K562 (cell line): Measurements from ENCODE around the gene CUX1. TPM values are rescaled to one million over a fixed set of nuclear protein-coding genes. Genes with fewer than 3 reads are reported as not detected.

Experiments
- ATAC-seq: fragments of 200-7000 bp; cut with Tn5 transposase; 3 replicates; pipeline ENCODE4 v1.9.1; 2020; ENCODE audit warnings: moderate library complexity
- BruUV-seq: library from RNA; stranded (reverse); fragments of 400-500 nt; replicated peaks from 2 replicates; lab custom pipeline; 2021; lab: Mats Ljungman, UMichigan
- CTCF ChIA-PET: fragments of 300-600 bp; formaldehyde crosslinking; extraction: SDS; loops from one replicate; lab custom pipeline; 2021; ENCODE audit warnings: low intra/inter-chr PET ratio; lab: Yijun Ruan, JAX
- POLR2A ChIA-PET: fragments of 300-600, 350-650 bp; sonication (Branson Sonifier 250); formaldehyde crosslinking; extraction: SDS; loops from one replicate; lab custom pipeline; 2021; ENCODE audit warnings: antibody characterized with exemption, inconsistent platforms; lab: Yijun Ruan, JAX
- DNase-seq, 4 experiments: peaks; one replicate each; pipeline versions ENCODE4 v3.0.0 to v3.0.0-alpha.2; 2011 to 2018; ENCODE audit warnings: low spot score in 3 of 4, mixed read lengths in 3 of 4; ENCODE audit errors: extremely low read depth in 1 of 4
- FAIRE-seq: peaks from 2 replicates; lab custom pipeline; 2011; peaks lifted over from hg19 to GRCh38; lab: Jason Lieb, UNC
- H2AFZ ChIP-seq: 2 replicates; pipeline ENCODE4 v1.6.0; 2011; ENCODE audit warnings: low read depth, low read length, control low read depth, inconsistent platforms
- H3K27ac ChIP-seq: fragments of 200-600 bp; 3 replicates; pipeline ENCODE4 v1.8.0; 2011; ENCODE audit warnings: low read depth, mild to moderate bottlenecking, control low read depth, inconsistent platforms, low read length, moderate library complexity, mixed read lengths; ENCODE audit errors: extremely low read depth
- H3K27me3 ChIP-seq, 2 experiments: fragments of 300-600 bp in 1 of 2; 2 replicates in 1 of 2; 3 replicates in 1 of 2; pipeline versions ENCODE4 v1.6.0 to v1.8.0; 2011; ENCODE audit warnings: inconsistent platforms in 2 of 2, low read length in 2 of 2, mild to moderate bottlenecking in 1 of 2, mixed read lengths in 1 of 2, moderate library complexity in 1 of 2; ENCODE audit not compliant: control insufficient read depth in 2 of 2, insufficient read depth in 2 of 2
- H3K36me3 ChIP-seq: fragments of 300-600 bp; 3 replicates; pipeline ENCODE4 v1.8.0; 2011; ENCODE audit warnings: mild to moderate bottlenecking, low read length, inconsistent platforms; ENCODE audit not compliant: control insufficient read depth, insufficient read depth
- H3K4me1 ChIP-seq, 2 experiments: fragments of 200-600 bp in 1 of 2; replicated peaks in 1 of 2; 2 replicates in 1 of 2; 3 replicates in 1 of 2; pipeline versions ENCODE4 v1.5.1 to v1.8.0; 2011; ENCODE audit warnings: inconsistent platforms in 2 of 2, low read length in 2 of 2, mild to moderate bottlenecking in 1 of 2, mixed read lengths in 1 of 2, moderate library complexity in 1 of 2; ENCODE audit not compliant: control insufficient read depth in 2 of 2, insufficient read depth in 2 of 2
- H3K4me2 ChIP-seq: 2 replicates; pipeline ENCODE4 v1.6.1; 2011; ENCODE audit warnings: low read length, control low read depth, inconsistent platforms, mixed read lengths; ENCODE audit not compliant: insufficient read depth
- H3K4me3 ChIP-seq: fragments of 200-600 bp; sonication (generic), shearing (Covaris generic); 2 replicates; pipeline ENCODE4 v1.5.1; 2016; ENCODE audit warnings: control low read depth, inconsistent platforms
- H3K79me2 ChIP-seq: fragments of 200-600 bp; 3 replicates; pipeline ENCODE4 v1.8.0; 2011; ENCODE audit warnings: low read length, inconsistent platforms; ENCODE audit not compliant: control insufficient read depth, insufficient read depth
- H3K9ac ChIP-seq, 2 experiments: 2 replicates each; pipeline versions ENCODE4 v1.6.0 to v1.6.1; 2011; ENCODE audit warnings: low read depth in 2 of 2, low read length in 2 of 2, control low read depth in 1 of 2, inconsistent platforms in 1 of 2, mild to moderate bottlenecking in 1 of 2, mixed read lengths in 1 of 2; ENCODE audit not compliant: insufficient read depth in 1 of 2
- H3K9me1 ChIP-seq: one replicate; pipeline ENCODE4 v1.6.0; 2011; ENCODE audit warnings: inconsistent platforms, mild to moderate bottlenecking, low read length, moderate library complexity; ENCODE audit not compliant: control insufficient read depth, insufficient read depth
- H3K9me3 ChIP-seq: replicated peaks from 2 replicates; pipeline ENCODE4 v1.5.1; 2011; ENCODE audit warnings: low read depth, low read length, inconsistent platforms; ENCODE audit not compliant: control insufficient read depth, insufficient read depth
- H4K20me1 ChIP-seq: replicated peaks from 2 replicates; pipeline ENCODE4 v1.6.1; 2011; ENCODE audit warnings: low read length, inconsistent platforms, mixed read lengths; ENCODE audit not compliant: control insufficient read depth, insufficient read depth
- ATF1 ChIP-seq, 2 experiments: fragments of 450-650 bp in 1 of 2; IDR thresholded peaks; 2 replicates each; pipeline ENCODE4 v1.6.1; 2016; ENCODE audit warnings: missing compliant biosample characterization in 1 of 2, missing genetic modification characterization in 1 of 2
- ILK ChIP-seq: fragments of 450-650 bp; IDR thresholded peaks from 2 replicates; pipeline ENCODE4 v1.6.1; 2016; ENCODE audit warnings: missing genetic modification characterization, low read depth, mild to moderate bottlenecking, missing compliant biosample characterization, moderate library complexity, borderline replicate concordance
- MEIS2 ChIP-seq: fragments of 450-650 bp; IDR thresholded peaks from 2 replicates; pipeline ENCODE4 v1.6.1; 2014; ENCODE audit warnings: mild to moderate bottlenecking; ENCODE audit not compliant: partially characterized antibody
- MTA1 ChIP-seq: fragments of 450-650 bp; IDR thresholded peaks from 2 replicates; pipeline ENCODE4 v1.6.1; 2017; ENCODE audit warnings: borderline replicate concordance
- NR1H2 ChIP-seq: sonication (generic); formaldehyde crosslinking; IDR thresholded peaks from 2 replicates; pipeline ENCODE4 v1.4.0; 2020; ENCODE audit warnings: mild to moderate bottlenecking, missing genetic modification reagents
- POLR2A ChIP-seq: fragments of 450-650 bp; conservative IDR thresholded peaks from 2 replicates; pipeline ENCODE4 v1.6.1; 2016
- RFX5 ChIP-seq: IDR thresholded peaks from 2 replicates; pipeline ENCODE4 v1.6.1; 2011; ENCODE audit warnings: low read depth, mild to moderate bottlenecking, improper control_type of control experiment, low read length
- SMARCA5 ChIP-seq: fragments of 450-650 bp; IDR thresholded peaks from 2 replicates; pipeline ENCODE4 v1.6.1; 2016
- ZFPM2 ChIP-seq: fragments of 250-450 bp; sonication (Bioruptor Pico); IDR thresholded peaks from 2 replicates; pipeline ENCODE4 v1.5.1; 2022; ENCODE audit warnings: mild to moderate bottlenecking
- ZNF444 ChIP-seq: fragments of 250-450 bp; sonication (Bioruptor Pico); IDR thresholded peaks from 2 replicates; pipeline ENCODE4 v1.4.0; 2020; ENCODE audit warnings: mild to moderate bottlenecking, moderate library complexity
- ZNF589 ChIP-seq: fragments of 200-800 bp; sonication (Bioruptor generic); IDR thresholded peaks from 2 replicates; pipeline ENCODE4 v1.6.1; 2016; ENCODE audit warnings: low read depth, missing genetic modification characterization, missing compliant biosample characterization
- ZNF766 ChIP-seq: fragments of 200-800 bp; sonication (Bioruptor generic); conservative IDR thresholded peaks from 2 replicates; pipeline ENCODE4 v1.6.1; 2016; ENCODE audit warnings: missing genetic modification characterization, missing compliant biosample characterization
- WGBS: fragments of 100-300 bp; shearing (Covaris generic); methylation state at CpG from one replicate; pipeline ENCODE4 v1.1.6; 2016; ENCODE audit warnings: low coverage, mixed read lengths; ENCODE audit not compliant: insufficient coverage; ENCODE audit errors: missing lambda C conversion rate; 5-methylcytosine and 5-hydroxymethylcytosine counted together
- in situ Hi-C: fragments of 300-500 bp; cut with MboI; formaldehyde crosslinking; loops from 4 replicates; pipeline ENCODE4 v1.15.0; 2018; ENCODE audit warnings: inconsistent platforms, mixed read lengths
- intact Hi-C: fragments of 100-400 bp; cut with micrococcal nuclease; formaldehyde crosslinking; loops from 2 replicates; pipeline ENCODE4 v1.14.2; 2022
- polyA plus RNA-seq, 8 experiments: library from polyadenylated mRNA; depleted of rRNA in 4 of 8; stranded (reverse) in 5 of 8; unstranded in 3 of 8; fragments of >200 nt; fragmentation: Nextera tagmentation in 2 of 8; fragmentation: Illumina TruSeq in 1 of 8; extraction: Ambion mirVana in 2 of 8; extraction: Trizol in 1 of 8; gene quantifications; 2 replicates each; pipeline versions ENCODE4 v1.2.1 to v1.2.3, GENCODE V29; 2011 to 2014; ENCODE audit warnings: inconsistent platforms in 1 of 8, missing spikeins in 1 of 8
- total RNA-seq, 7 experiments: library from RNA; depleted of rRNA in 6 of 7; stranded (reverse); fragments of >200 nt in 6 of 7; fragmentation: Illumina TruSeq in 2 of 7; extraction: Trizol in 2 of 7; gene quantifications; 2 replicates each; pipeline versions ENCODE4 v1.2.1 to v1.2.3, GENCODE V29; 2011 to 2021; ENCODE audit warnings: low replicate concordance in 1 of 7

CUX1 gene
- total and polyA plus RNA-seq, 9 of the 15 experiments (the other 6 are each of a cell fraction or from before 2014, with no cell fraction given) = 3.6 to 55.3 (median 25.2) TPM

GRCh38 chr7:101936223-101936610 is 118.8 kb downstream of the CUX1 start:
- H3K27ac ChIP-seq = no peak overlapping the region
- peaks cover 53% of the 10 kb centered on the region for H3K79me2 ChIP-seq
- ChIA-PET CTCF (no interaction called here), POLR2A (interaction anchor here (0.5 to 1.9 kb wide), 3 partner anchors 10 to 235 kb away, joined by 3 to 6 read pairs (median 3); no protein-coding TSS in a partner anchor)
- ATAC-seq (no peak), FAIRE-seq (no peak), DNase-seq (no peak)
- TF ChIP-seq NR1H2 (CRISPR knock-in tag) (no peak), ATF1 (CRISPR knock-in tag; IDR thresholded peaks at IDR 0.05) (no peak), ATF1 (tag; IDR thresholded peaks at IDR 0.05) (no peak), ZNF444 (CRISPR knock-in tag) (no peak), POLR2A (no peak), MEIS2 (no peak), SMARCA5 (no peak), ZNF766 (CRISPR knock-in tag) (no peak), ZFPM2 (CRISPR knock-in tag) (no peak), ZNF589 (CRISPR knock-in tag) (no peak), MTA1 (no peak), RFX5 (no peak), ILK (no peak)
- no TSS peak for BruUV-seq
- no peak overlapping the region for H3K4me2 ChIP-seq
- H2AFZ ChIP-seq = no peak overlapping the region
- H3K4me3 ChIP-seq = no peak overlapping the region
- peaks cover 8 to 13% of the 10 kb centered on the region in 2 experiments for H3K4me1 ChIP-seq
- no peaks in the 10 kb centered on the region for H3K9me1 ChIP-seq
- H4K20me1 ChIP-seq = peaks cover 8% of the 10 kb centered on the region; the same call in 1 of the 2 replicates
- in situ Hi-C loops = no loop called here
- H3K9ac ChIP-seq = 0 out of 4 replicates have a peak overlapping the region, but pooled peaks of 1 of the 2 experiments have one; percentile 60
- 84% methylated on average over 9 of the region's 13 CpGs for WGBS
- peaks cover 3% of the 10 kb centered on the region; the same call in 2 of the 3 replicates for H3K36me3 ChIP-seq
- intact Hi-C loops = no loop called here
- no peaks in the 10 kb centered on the region for H3K9me3 ChIP-seq
- no peaks in the 10 kb centered on the region for H3K27me3 ChIP-seq
